HepG2 (cell line): ENCODE measurements around the gene ANAPC1. TPM values are rescaled to one million over a fixed set of nuclear protein-coding genes. Genes with fewer than 3 reads are reported as not detected.
"Not testable (repeated sequence)": the region's sequence is repeated elsewhere in the genome, so short reads cannot be mapped to it uniquely, and the experiment has no call there.

Source experiments
- CREB1 ChIP-seq, 2 experiments: fragments of 450-650 bp in 1 of 2; IDR thresholded peaks; 2 replicates each; pipeline ENCODE4 v1.6.1; 2016 to 2017; ENCODE audit warnings: control low read depth in 1 of 2, mild to moderate bottlenecking in 1 of 2, missing compliant biosample characterization in 1 of 2, missing genetic modification characterization in 1 of 2
- CREM ChIP-seq, 2 experiments: sonication (generic) in 1 of 2; formaldehyde crosslinking in 1 of 2; IDR thresholded peaks; 2 replicates each; pipeline versions ENCODE4 v1.4.0 to v1.6.1; 2016 to 2020; ENCODE audit warnings: antibody characterized with exemption in 1 of 2, mild to moderate bottlenecking in 1 of 2, missing genetic modification reagents in 1 of 2
- GATAD1 ChIP-seq: IDR thresholded peaks from 2 replicates; pipeline ENCODE4 v1.6.1; 2016; ENCODE audit warnings: missing genetic modification reagents, missing compliant biosample characterization
- HMG20A ChIP-seq: IDR thresholded peaks from 2 replicates; pipeline ENCODE4 v1.6.1; 2016; ENCODE audit warnings: borderline replicate concordance
- KDM5A ChIP-seq: fragments of 200-600 bp; sonication (generic); IDR thresholded peaks from 2 replicates; pipeline ENCODE4 v1.7.0; 2018; ENCODE audit warnings: antibody characterized with exemption, mild to moderate bottlenecking, low read length, borderline replicate concordance
- MED1 ChIP-seq: sonication (generic); formaldehyde crosslinking; IDR thresholded peaks from 2 replicates; pipeline ENCODE4 v1.4.0; 2020; ENCODE audit warnings: missing genetic modification reagents
- MIXL1 ChIP-seq: IDR thresholded peaks from 2 replicates; pipeline ENCODE4 v1.6.1; 2016
- SALL1 ChIP-seq: sonication (generic); formaldehyde crosslinking; IDR thresholded peaks from 2 replicates; pipeline ENCODE4 v1.8.0; 2022; ENCODE audit warnings: mild to moderate bottlenecking, missing genetic modification reagents
- TEAD3 ChIP-seq: optimal IDR thresholded peaks from 2 replicates; pipeline ENCODE3; 2016; ENCODE audit warnings: borderline replicate concordance
- ZKSCAN5 ChIP-seq: sonication (generic); formaldehyde crosslinking; IDR thresholded peaks from 2 replicates; pipeline ENCODE4 v1.5.1; 2020; ENCODE audit warnings: mild to moderate bottlenecking, missing genetic modification reagents
- ZMYM4 ChIP-seq: sonication (generic); formaldehyde crosslinking; IDR thresholded peaks from 2 replicates; pipeline ENCODE4 v1.8.1; 2023; ENCODE audit warnings: mild to moderate bottlenecking, missing genetic modification reagents
- polyA plus RNA-seq, 8 experiments: library from polyadenylated mRNA; depleted of rRNA in 3 of 8; stranded (reverse) in 7 of 8; unstranded in 1 of 8; fragments of >200 nt; fragmentation: Illumina TruSeq in 4 of 8; extraction: Trizol in 4 of 8; gene quantifications; 2 replicates each; pipeline versions ENCODE4 v1.2.1 to v1.2.3, GENCODE V29; 2011 to 2016; ENCODE audit warnings: low read depth in 4 of 8, missing spikeins in 1 of 8, mixed read lengths in 1 of 8; ENCODE audit not compliant: insufficient read depth in 1 of 8
- total RNA-seq, 5 experiments: library from RNA; depleted of rRNA; stranded (reverse); fragments of >200 nt; fragmentation: Illumina TruSeq; extraction: Trizol; gene quantifications; 2 replicates each; pipeline ENCODE4 v1.2.3, GENCODE V29; 2016; ENCODE audit warnings: low read depth in 1 of 5
- TF ChIP-seq, protein P1 (sequence below): sonication (generic); formaldehyde crosslinking; conservative IDR thresholded peaks from 2 replicates; pipeline ENCODE4 v1.4.0; 2020; ENCODE audit warnings: mild to moderate bottlenecking, missing genetic modification reagents, moderate library complexity
- TF ChIP-seq, protein P2 (sequence below): sonication (generic); formaldehyde crosslinking; IDR thresholded peaks from 2 replicates; pipeline ENCODE4 v1.4.0; 2020; ENCODE audit warnings: missing genetic modification reagents
- TF ChIP-seq, protein P3 (sequence below): IDR thresholded peaks from 2 replicates; pipeline ENCODE4 v1.6.1; 2016
- TF ChIP-seq, protein P4 (sequence below): sonication (generic); formaldehyde crosslinking; IDR thresholded peaks from 2 replicates; pipeline ENCODE4 v1.4.0; 2020; ENCODE audit warnings: missing genetic modification reagents
- TF ChIP-seq, protein P5 (sequence below): IDR thresholded peaks from 2 replicates; pipeline ENCODE4 v1.6.1; 2018; ENCODE audit warnings: missing genetic modification reagents, mild to moderate bottlenecking, missing compliant biosample characterization
- TF ChIP-seq, protein P6 (sequence below): sonication (generic); IDR thresholded peaks from 2 replicates; pipeline ENCODE4 v1.6.1; 2016; ENCODE audit warnings: low read depth, borderline replicate concordance

ANAPC1 gene
- total and polyA plus RNA-seq, 2 of the 13 experiments (the other 11 are each of a cell fraction or from before 2014, with no cell fraction given), result 50.0 to 89.7 TPM

DNA sequence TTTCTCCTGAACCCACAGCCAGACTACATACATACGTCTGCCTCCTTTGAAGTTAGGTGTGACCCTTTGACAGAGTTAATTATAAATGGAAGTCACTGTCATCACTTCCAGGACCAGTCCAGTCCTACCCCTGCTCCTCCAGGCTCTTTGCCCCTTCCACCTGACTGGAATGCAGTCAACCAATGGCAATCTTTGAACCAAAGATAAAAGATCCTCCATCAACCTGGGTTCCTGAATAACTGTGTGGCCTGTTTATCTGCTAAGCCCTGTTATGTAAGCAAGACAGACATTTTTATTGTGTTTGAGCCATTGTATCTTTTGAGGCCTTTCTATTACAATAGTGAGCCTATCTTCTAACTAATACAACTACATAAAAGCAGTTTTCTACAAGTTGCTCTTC lies 45.0 kb downstream of the ANAPC1 start (continued):
- TF ChIP-seq ZMYM4 (CRISPR knock-in tag), result peak; percentile 52; the same call in 1 of the 2 replicates
- TF ChIP-seq, protein P1, sequence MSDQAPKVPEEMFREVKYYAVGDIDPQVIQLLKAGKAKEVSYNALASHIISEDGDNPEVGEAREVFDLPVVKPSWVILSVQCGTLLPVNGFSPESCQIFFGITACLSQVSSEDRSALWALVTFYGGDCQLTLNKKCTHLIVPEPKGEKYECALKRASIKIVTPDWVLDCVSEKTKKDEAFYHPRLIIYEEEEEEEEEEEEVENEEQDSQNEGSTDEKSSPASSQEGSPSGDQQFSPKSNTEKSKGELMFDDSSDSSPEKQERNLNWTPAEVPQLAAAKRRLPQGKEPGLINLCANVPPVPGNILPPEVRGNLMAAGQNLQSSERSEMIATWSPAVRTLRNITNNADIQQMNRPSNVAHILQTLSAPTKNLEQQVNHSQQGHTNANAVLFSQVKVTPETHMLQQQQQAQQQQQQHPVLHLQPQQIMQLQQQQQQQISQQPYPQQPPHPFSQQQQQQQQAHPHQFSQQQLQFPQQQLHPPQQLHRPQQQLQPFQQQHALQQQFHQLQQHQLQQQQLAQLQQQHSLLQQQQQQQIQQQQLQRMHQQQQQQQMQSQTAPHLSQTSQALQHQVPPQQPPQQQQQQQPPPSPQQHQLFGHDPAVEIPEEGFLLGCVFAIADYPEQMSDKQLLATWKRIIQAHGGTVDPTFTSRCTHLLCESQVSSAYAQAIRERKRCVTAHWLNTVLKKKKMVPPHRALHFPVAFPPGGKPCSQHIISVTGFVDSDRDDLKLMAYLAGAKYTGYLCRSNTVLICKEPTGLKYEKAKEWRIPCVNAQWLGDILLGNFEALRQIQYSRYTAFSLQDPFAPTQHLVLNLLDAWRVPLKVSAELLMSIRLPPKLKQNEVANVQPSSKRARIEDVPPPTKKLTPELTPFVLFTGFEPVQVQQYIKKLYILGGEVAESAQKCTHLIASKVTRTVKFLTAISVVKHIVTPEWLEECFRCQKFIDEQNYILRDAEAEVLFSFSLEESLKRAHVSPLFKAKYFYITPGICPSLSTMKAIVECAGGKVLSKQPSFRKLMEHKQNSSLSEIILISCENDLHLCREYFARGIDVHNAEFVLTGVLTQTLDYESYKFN (CRISPR knock-in tag), result peak; percentile 74; the same call in 1 of the 2 replicates
- peak; percentile 30; the same call in 1 of the 2 replicates for TF ChIP-seq KDM5A
- TF ChIP-seq, protein P2, sequence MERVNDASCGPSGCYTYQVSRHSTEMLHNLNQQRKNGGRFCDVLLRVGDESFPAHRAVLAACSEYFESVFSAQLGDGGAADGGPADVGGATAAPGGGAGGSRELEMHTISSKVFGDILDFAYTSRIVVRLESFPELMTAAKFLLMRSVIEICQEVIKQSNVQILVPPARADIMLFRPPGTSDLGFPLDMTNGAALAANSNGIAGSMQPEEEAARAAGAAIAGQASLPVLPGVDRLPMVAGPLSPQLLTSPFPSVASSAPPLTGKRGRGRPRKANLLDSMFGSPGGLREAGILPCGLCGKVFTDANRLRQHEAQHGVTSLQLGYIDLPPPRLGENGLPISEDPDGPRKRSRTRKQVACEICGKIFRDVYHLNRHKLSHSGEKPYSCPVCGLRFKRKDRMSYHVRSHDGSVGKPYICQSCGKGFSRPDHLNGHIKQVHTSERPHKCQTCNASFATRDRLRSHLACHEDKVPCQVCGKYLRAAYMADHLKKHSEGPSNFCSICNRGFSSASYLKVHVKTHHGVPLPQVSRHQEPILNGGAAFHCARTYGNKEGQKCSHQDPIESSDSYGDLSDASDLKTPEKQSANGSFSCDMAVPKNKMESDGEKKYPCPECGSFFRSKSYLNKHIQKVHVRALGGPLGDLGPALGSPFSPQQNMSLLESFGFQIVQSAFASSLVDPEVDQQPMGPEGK (CRISPR knock-in tag), result 0 out of 2 replicates have a peak, but pooled peaks have one; percentile 18
- TF ChIP-seq HMG20A (CRISPR knock-in tag), result peak; percentile 46; the same call in 1 of the 2 replicates
- TF ChIP-seq GATAD1 (CRISPR knock-in tag), result 0 out of 2 replicates have a peak, but pooled peaks have one; percentile 21
- peak; percentile 62; the same call in 1 of the 2 replicates for TF ChIP-seq CREM (IDR thresholded peaks at IDR 0.05)
- TF ChIP-seq CREM (CRISPR knock-in tag; IDR thresholded peaks at IDR 0.05); CREB1 (IDR thresholded peaks at IDR 0.05): not testable (repeated sequence)
- TF ChIP-seq, protein P3, sequence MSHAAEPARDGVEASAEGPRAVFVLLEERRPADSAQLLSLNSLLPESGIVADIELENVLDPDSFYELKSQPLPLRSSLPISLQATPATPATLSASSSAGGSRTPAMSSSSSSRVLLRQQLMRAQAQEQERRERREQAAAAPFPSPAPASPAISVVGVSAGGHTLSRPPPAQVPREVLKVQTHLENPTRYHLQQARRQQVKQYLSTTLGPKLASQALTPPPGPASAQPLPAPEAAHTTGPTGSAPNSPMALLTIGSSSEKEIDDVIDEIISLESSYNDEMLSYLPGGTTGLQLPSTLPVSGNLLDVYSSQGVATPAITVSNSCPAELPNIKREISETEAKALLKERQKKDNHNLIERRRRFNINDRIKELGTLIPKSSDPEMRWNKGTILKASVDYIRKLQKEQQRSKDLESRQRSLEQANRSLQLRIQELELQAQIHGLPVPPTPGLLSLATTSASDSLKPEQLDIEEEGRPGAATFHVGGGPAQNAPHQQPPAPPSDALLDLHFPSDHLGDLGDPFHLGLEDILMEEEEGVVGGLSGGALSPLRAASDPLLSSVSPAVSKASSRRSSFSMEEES (CRISPR knock-in tag), result peak; percentile 61; the same call in 1 of the 2 replicates
- TF ChIP-seq, protein P4, sequence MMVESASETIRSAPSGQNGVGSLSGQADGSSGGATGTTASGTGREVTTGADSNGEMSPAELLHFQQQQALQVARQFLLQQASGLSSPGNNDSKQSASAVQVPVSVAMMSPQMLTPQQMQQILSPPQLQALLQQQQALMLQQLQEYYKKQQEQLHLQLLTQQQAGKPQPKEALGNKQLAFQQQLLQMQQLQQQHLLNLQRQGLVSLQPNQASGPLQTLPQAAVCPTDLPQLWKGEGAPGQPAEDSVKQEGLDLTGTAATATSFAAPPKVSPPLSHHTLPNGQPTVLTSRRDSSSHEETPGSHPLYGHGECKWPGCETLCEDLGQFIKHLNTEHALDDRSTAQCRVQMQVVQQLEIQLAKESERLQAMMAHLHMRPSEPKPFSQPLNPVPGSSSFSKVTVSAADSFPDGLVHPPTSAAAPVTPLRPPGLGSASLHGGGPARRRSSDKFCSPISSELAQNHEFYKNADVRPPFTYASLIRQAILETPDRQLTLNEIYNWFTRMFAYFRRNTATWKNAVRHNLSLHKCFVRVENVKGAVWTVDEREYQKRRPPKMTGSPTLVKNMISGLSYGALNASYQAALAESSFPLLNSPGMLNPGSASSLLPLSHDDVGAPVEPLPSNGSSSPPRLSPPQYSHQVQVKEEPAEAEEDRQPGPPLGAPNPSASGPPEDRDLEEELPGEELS (CRISPR knock-in tag), result peak; percentile 79
- peak; percentile 75 for TF ChIP-seq MED1
- peak; percentile 78 for TF ChIP-seq TEAD3 (CRISPR knock-in tag)
- TF ChIP-seq CREB1 (CRISPR knock-in tag; IDR thresholded peaks at IDR 0.05), result peak; percentile 57
- TF ChIP-seq SALL1 (CRISPR knock-in tag), result peak; percentile 24; the same call in 1 of the 2 replicates
- TF ChIP-seq ZKSCAN5, result 0 out of 2 replicates have a peak, but pooled peaks have one; percentile 23
- TF ChIP-seq, protein P5, sequence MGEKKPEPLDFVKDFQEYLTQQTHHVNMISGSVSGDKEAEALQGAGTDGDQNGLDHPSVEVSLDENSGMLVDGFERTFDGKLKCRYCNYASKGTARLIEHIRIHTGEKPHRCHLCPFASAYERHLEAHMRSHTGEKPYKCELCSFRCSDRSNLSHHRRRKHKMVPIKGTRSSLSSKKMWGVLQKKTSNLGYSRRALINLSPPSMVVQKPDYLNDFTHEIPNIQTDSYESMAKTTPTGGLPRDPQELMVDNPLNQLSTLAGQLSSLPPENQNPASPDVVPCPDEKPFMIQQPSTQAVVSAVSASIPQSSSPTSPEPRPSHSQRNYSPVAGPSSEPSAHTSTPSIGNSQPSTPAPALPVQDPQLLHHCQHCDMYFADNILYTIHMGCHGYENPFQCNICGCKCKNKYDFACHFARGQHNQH (CRISPR knock-in tag), result peak; percentile 73
- TF ChIP-seq MIXL1 (CRISPR knock-in tag), result 0 out of 2 replicates have a peak, but pooled peaks have one; percentile 40
- TF ChIP-seq, protein P6, sequence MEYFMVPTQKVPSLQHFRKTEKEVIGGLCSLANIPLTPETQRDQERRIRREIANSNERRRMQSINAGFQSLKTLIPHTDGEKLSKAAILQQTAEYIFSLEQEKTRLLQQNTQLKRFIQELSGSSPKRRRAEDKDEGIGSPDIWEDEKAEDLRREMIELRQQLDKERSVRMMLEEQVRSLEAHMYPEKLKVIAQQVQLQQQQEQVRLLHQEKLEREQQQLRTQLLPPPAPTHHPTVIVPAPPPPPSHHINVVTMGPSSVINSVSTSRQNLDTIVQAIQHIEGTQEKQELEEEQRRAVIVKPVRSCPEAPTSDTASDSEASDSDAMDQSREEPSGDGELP, result peak; percentile 55; the same call in 1 of the 2 replicates
